ENCODE data around the gene EXOSC5.
A peak's percentile ranks its signal among the peaks of the same experiment; 100 is the strongest.
"Not testable (repeated sequence)": the region's sequence is repeated elsewhere in the genome, so short reads cannot be mapped to it uniquely, and the experiment has no call there.

The EXOSC5 gene

GRCh38 chr19:41357746-41358145, 39.4 kb downstream of the EXOSC5 start:
- ATAC-seq (no peak), DNase-seq (no peak)
- Mint-ChIP-seq H3K36me3 (ENCODE audit: low read depth) (peaks cover 11% of the 10 kb centered on the region), H3K4me3 (peak overlapping the region; percentile 42), H3K27me3 (no peaks in the 10 kb centered on the region), H3K9me3 (no peaks in the 10 kb centered on the region), H3K4me1 (peaks cover 53% of the 10 kb centered on the region), H3K27ac (peak overlapping the region; percentile 46)

DNA sequence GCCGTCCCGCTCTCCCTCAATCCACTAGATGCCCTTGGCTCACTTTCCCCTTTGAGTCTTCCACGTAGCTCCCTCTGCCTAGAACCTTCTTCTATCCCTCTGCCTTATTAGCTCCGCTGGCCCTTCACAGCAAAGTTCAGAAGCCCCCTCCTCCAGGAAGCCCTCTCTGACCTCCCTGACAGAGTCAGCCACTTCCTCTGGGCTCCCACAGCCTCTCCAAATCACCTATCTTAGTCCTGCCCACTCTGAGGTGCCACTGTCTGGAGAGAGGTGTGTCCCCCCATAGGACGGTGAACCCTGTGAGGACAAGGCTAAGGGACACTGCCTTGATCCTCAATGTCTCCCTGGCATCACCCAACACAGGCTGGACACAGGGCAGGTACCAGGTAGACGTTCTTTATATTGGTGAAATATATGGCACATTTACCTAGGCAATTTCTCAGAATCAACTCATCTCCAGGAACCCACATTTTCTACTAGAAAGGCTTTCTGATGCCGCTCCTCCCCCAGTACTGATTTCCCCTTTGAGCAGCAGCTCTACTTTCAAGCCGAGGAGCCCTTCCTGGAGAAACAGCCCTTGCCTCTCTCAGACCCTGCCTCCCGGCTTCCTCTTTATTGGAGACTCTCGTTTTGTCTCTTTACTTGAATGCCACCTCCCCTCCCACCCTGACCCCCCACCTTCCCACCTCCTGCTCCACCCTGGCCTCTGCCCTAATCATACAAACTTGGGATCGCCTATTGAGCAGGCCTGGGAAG, 40.0 kb downstream of the EXOSC5 start:
- peak overlapping the region; percentile 69 for H3K4me3 Mint-ChIP-seq
- peaks cover 49% of the 10 kb centered on the region for H3K4me1 Mint-ChIP-seq
- DNase-seq (no peak), ATAC-seq (no peak)
- H3K36me3 Mint-ChIP-seq (ENCODE audit: low read depth): peaks cover 14% of the 10 kb centered on the region
- no peaks in the 10 kb centered on the region for H3K9me3 Mint-ChIP-seq
- no peaks in the 10 kb centered on the region for H3K27me3 Mint-ChIP-seq
- H3K27ac Mint-ChIP-seq: peak overlapping the region; percentile 94

- H3K4me3 Mint-ChIP-seq: peak overlapping the region; percentile 69
- peaks cover 56% of the 10 kb centered on the region for H3K4me1 Mint-ChIP-seq
- DNase-seq: peak; percentile 31
- no peaks in the 10 kb centered on the region for H3K9me3 Mint-ChIP-seq
- ATAC-seq: no peak
- H3K27ac Mint-ChIP-seq: peak overlapping the region; percentile 94
- H3K36me3 Mint-ChIP-seq (ENCODE audit: low read depth): peaks cover 24% of the 10 kb centered on the region
- H3K27me3 Mint-ChIP-seq: no peaks in the 10 kb centered on the region
Measured at GRCh38 chr19:41355802-41356201, 41.4 kb downstream of the EXOSC5 start.

DNA sequence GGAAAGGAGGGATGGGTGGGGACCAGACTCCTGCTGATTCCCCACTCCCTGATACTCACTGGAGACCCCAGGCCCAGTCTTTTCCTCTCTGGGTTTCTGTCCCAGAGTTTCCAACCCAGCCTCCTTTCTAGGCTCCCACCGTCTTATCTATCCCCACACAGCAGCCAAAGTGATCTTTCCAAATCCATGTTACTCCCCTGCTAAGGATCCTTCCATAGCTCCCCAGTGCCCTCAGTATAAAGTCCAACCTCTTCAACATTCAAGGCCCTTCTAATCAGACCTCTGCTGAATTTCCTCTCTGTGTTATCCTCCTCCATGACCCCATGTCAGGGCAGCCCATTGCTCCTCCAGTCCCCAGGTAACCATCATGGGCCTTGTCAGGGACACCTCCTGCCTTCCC, 42.1 kb downstream of the EXOSC5 start:
- peak overlapping the region; percentile 94 for H3K27ac Mint-ChIP-seq
- H3K36me3 Mint-ChIP-seq (ENCODE audit: low read depth): peaks cover 26% of the 10 kb centered on the region
- no peak for DNase-seq
- H3K27me3 Mint-ChIP-seq: no peaks in the 10 kb centered on the region
- no peaks in the 10 kb centered on the region for H3K9me3 Mint-ChIP-seq
- peaks cover 60% of the 10 kb centered on the region for H3K4me1 Mint-ChIP-seq
- peak overlapping the region; percentile 69 for H3K4me3 Mint-ChIP-seq
- no peak for ATAC-seq

- Mint-ChIP-seq H3K27ac (peak overlapping the region; percentile 95), H3K9me3 (no peaks in the 10 kb centered on the region), H3K27me3 (no peaks in the 10 kb centered on the region), H3K36me3 (ENCODE audit: low read depth) (peaks cover 32% of the 10 kb centered on the region), H3K4me1 (peaks cover 61% of the 10 kb centered on the region), H3K4me3 (peak overlapping the region; percentile 86)
- ATAC-seq: no peak
- no peak for DNase-seq
Measured at GRCh38 chr19:41354343-41354953, 42.7 kb downstream of the EXOSC5 start.

DNA sequence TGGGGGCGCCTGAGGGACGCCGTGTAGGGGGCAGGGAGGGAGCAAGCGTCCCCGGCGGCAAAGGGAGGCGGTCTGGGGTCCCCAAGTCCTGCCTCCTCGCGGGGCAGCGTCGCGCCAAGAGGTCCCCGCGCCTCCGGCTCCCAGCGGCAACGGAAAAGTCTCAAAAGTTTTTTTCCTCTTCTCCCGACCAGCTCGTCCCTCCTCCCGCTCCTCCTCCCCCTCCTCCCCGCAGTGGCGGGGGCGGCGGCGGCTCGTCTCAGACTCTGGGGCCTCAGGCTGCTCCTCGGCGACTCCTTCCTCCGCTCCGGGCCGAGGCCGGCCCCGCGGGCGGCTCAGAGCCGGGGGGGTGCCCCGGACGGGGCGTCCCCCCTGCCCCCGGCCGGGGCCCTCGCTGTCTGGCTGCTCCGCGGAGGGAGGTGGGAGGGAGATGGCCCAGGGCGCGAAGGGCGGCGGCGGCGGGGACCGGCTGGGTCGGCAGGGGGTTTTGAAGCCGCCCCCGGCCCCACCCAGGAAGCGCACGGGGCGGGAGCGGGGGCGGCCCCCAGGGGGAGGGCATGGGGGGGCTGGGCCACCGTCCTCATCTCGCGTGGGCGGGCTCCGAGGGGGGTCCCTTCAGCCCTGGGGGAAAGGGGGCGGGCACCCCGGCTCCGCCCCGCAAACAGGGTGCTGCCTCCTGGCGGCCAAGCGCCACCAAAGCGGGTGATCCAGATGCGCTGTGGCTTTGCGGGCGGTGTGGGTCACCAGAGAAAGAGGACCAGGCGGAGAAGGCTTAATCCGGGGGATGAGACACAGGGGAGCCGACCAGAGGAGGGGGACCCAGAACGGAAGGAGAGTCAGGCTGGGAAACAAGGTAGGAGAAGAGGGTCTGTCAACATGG, 43.5 kb downstream of the EXOSC5 start, which contains the start of gene TGFB1:
TGFB1 (minus strand) TSS at position 457 of the 877 bp plus-strand sequence. CDS start 878 bp downstream, outside the sequence.
- no peaks in the 10 kb centered on the region for H3K27me3 Mint-ChIP-seq
- peaks cover 69% of the 10 kb centered on the region for H3K4me1 Mint-ChIP-seq
- H3K36me3 Mint-ChIP-seq (ENCODE audit: low read depth): peaks cover 39% of the 10 kb centered on the region
- H3K9me3 Mint-ChIP-seq: no peaks in the 10 kb centered on the region
- DNase-seq (peak; percentile 94), ATAC-seq (peak; percentile 61)
- peak within 1 kb of the TSS; percentile 95 for H3K27ac Mint-ChIP-seq
- peak within 1 kb of the TSS; percentile 93 for H3K4me3 Mint-ChIP-seq

- Mint-ChIP-seq H3K27ac (peak overlapping the region; percentile 95), H3K27me3 (no peaks in the 10 kb centered on the region), H3K4me1 (peaks cover 66% of the 10 kb centered on the region), H3K9me3 (no peaks in the 10 kb centered on the region), H3K4me3 (peak overlapping the region; percentile 93), H3K36me3 (ENCODE audit: low read depth) (peaks cover 44% of the 10 kb centered on the region)
- peak; percentile 87 for DNase-seq
- ATAC-seq: peak; percentile 16
Measured at GRCh38 chr19:41352609-41353465, 44.3 kb downstream of the EXOSC5 start.

DNA sequence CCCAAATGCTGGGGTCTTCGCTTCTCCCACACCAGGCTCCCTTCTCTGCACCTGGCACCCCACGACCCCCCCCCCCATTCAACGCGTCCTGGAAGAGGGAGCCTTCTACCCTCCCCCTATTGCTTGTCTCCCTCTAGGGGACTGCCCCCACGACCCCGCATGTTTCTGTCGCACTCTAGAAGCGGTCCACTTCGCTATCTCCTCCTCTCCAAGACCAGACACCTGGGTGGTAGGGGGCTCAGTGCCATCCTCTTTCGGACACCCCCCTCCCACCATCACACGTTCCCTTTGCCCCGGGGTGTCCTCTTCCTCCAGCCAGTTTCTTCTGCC, 44.9 kb downstream of the EXOSC5 start:
- peak overlapping the region; percentile 93 for H3K4me3 Mint-ChIP-seq
- H3K36me3 Mint-ChIP-seq (ENCODE audit: low read depth): peaks cover 44% of the 10 kb centered on the region
- ATAC-seq: no peak

DNA sequence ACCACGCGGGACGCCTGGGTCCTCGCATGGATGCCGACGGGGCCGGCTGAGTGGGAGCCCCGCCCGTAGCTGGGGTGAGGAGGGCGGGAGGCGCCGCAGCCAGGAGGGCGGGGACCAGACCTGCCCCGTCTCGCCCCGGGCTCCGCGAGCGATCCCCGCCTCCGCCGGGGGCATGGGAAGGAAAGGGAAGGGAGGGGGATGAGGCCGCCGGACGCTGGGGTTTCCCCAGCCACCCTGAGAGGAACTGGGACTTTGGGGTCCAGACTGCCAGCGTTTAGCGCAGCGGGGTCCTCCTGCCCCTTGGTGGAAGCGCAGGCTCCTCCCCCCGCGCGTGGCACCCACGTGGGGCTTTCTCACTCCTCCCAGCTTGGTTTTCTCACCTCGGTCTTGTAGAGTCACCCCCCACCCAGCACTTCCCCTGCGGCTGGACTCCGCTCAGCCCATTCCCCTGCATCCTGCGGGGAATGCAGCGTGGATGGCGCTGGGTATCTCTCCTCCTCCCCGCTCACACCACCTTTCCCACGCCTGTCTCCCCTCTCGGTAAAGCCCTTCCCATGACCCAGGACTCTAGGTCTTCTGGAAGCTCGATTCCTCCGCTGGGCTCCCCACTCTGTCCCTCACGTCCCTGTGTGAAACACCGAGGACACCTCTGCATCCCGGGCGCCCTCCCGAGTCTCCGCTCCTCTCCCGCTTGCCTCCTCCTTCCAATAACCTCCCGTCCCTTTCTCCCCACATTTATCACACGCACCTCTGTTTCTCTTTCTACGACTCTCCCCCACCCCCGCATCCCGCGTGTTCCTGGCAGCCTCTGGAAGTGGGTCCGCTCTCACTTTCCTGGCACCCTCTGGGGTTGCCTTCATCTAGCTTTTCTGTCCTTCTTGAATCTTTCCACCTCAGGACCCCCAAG, 45.6 kb downstream of the EXOSC5 start:
- peak overlapping the region; percentile 93 for H3K4me3 Mint-ChIP-seq
- H3K36me3 Mint-ChIP-seq (ENCODE audit: low read depth): peaks cover 45% of the 10 kb centered on the region
- ATAC-seq (peak; percentile 51), DNase-seq (peak; percentile 83)
- H3K4me1 Mint-ChIP-seq: peaks cover 55% of the 10 kb centered on the region
- H3K27me3 Mint-ChIP-seq: no peaks in the 10 kb centered on the region
- H3K9me3 Mint-ChIP-seq: no peaks in the 10 kb centered on the region
- peak overlapping the region; percentile 95 for H3K27ac Mint-ChIP-seq

More for the DNA sequence above, 44.9 kb downstream of the EXOSC5 start:
- DNase-seq: no peak
- Mint-ChIP-seq H3K4me1 (peaks cover 61% of the 10 kb centered on the region), H3K27me3 (no peaks in the 10 kb centered on the region), H3K9me3 (no peaks in the 10 kb centered on the region), H3K27ac (peak overlapping the region; percentile 95)

GRCh38 chr19:41350735-41351338, 46.3 kb downstream of the EXOSC5 start:
- peaks cover 47% of the 10 kb centered on the region for H3K36me3 Mint-ChIP-seq (ENCODE audit: low read depth)
- peak overlapping the region; percentile 93 for H3K4me3 Mint-ChIP-seq
- H3K27me3 Mint-ChIP-seq: no peaks in the 10 kb centered on the region
- ATAC-seq (no peak), DNase-seq (no peak)
- peaks cover 50% of the 10 kb centered on the region for H3K4me1 Mint-ChIP-seq
- H3K27ac Mint-ChIP-seq: peak overlapping the region; percentile 95
- no peaks in the 10 kb centered on the region for H3K9me3 Mint-ChIP-seq

DNA sequence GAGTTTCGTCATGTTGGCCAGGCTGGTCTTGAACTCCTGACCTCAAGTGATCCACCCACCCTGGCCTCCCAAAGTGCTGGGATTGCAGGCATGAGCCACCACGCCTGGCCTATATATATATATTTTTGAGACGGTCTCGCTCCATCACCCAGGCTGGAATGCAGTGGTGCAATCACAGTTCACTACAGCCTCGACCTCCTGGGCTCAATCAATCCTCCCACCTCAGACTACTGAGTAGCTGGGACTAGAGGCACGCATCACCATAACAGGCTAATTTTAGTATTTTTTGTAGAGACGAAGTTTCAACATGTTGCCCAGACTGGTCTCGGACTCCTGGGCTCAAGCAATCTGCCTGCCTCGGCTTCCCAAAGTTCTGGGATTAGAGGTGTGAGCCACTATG, 50.2 kb downstream of the EXOSC5 start:
- H3K27ac Mint-ChIP-seq, DNase-seq, H3K4me3 Mint-ChIP-seq: not testable (repeated sequence)

DNA sequence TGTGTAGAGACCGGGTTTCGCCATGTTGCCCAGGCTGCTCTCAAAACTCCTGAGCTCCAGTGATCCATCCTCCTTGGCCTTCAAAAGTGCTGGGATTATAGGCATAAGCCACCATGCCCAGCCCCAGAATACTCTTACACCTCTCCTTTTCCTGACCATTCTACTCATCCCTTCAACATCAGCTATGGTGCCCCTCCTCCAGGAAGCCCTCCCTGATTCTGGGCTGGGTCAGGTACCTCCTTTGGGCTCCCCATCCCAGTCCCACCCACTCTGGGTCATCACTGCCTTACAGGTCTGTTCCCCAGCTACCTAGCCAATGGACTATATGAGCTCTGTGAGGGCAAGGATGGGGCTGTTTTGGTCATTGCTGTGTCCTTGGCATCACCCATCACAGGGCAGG, 53.0 kb downstream of the EXOSC5 start:
- H3K9me3 Mint-ChIP-seq: no peaks in the 10 kb centered on the region

More for the DNA sequence above, 50.2 kb downstream of the EXOSC5 start:
- H3K9me3 Mint-ChIP-seq, H3K27me3 Mint-ChIP-seq, ATAC-seq: not testable (repeated sequence)
- peaks cover 61% of the 10 kb centered on the region for H3K36me3 Mint-ChIP-seq (ENCODE audit: low read depth)
- H3K4me1 Mint-ChIP-seq: peaks cover 54% of the 10 kb centered on the region

More for the DNA sequence above, 53.0 kb downstream of the EXOSC5 start:
- Mint-ChIP-seq H3K27ac (peak overlapping the region; percentile 31), H3K36me3 (ENCODE audit: low read depth) (peaks cover 57% of the 10 kb centered on the region), H3K27me3 (no peaks in the 10 kb centered on the region), H3K4me1 (peaks cover 43% of the 10 kb centered on the region), H3K4me3 (no peak overlapping the region)
- no peak for DNase-seq
- ATAC-seq: no peak

Data from activated naive CD8-positive, alpha-beta T cell treated with anti-CD3 and anti-CD28 coated beads, Interleukin-2, amount 50 U/mL, for 24 hours (primary cell).